ENCODE results near the gene WDR82. TPM values are rescaled to one million over a fixed set of nuclear protein-coding genes. Genes with fewer than 3 reads are reported as not detected.

Gene WDR82
- total and polyA plus RNA-seq, 2 of the 8 experiments (the other 6 are each of a cell fraction or from before 2014, with no cell fraction given), result 33.5 to 82.7 TPM

GRCh38 chr3:52228266-52228665, 50.2 kb downstream of the WDR82 start (continued):
- TF ChIP-seq, protein P1, sequence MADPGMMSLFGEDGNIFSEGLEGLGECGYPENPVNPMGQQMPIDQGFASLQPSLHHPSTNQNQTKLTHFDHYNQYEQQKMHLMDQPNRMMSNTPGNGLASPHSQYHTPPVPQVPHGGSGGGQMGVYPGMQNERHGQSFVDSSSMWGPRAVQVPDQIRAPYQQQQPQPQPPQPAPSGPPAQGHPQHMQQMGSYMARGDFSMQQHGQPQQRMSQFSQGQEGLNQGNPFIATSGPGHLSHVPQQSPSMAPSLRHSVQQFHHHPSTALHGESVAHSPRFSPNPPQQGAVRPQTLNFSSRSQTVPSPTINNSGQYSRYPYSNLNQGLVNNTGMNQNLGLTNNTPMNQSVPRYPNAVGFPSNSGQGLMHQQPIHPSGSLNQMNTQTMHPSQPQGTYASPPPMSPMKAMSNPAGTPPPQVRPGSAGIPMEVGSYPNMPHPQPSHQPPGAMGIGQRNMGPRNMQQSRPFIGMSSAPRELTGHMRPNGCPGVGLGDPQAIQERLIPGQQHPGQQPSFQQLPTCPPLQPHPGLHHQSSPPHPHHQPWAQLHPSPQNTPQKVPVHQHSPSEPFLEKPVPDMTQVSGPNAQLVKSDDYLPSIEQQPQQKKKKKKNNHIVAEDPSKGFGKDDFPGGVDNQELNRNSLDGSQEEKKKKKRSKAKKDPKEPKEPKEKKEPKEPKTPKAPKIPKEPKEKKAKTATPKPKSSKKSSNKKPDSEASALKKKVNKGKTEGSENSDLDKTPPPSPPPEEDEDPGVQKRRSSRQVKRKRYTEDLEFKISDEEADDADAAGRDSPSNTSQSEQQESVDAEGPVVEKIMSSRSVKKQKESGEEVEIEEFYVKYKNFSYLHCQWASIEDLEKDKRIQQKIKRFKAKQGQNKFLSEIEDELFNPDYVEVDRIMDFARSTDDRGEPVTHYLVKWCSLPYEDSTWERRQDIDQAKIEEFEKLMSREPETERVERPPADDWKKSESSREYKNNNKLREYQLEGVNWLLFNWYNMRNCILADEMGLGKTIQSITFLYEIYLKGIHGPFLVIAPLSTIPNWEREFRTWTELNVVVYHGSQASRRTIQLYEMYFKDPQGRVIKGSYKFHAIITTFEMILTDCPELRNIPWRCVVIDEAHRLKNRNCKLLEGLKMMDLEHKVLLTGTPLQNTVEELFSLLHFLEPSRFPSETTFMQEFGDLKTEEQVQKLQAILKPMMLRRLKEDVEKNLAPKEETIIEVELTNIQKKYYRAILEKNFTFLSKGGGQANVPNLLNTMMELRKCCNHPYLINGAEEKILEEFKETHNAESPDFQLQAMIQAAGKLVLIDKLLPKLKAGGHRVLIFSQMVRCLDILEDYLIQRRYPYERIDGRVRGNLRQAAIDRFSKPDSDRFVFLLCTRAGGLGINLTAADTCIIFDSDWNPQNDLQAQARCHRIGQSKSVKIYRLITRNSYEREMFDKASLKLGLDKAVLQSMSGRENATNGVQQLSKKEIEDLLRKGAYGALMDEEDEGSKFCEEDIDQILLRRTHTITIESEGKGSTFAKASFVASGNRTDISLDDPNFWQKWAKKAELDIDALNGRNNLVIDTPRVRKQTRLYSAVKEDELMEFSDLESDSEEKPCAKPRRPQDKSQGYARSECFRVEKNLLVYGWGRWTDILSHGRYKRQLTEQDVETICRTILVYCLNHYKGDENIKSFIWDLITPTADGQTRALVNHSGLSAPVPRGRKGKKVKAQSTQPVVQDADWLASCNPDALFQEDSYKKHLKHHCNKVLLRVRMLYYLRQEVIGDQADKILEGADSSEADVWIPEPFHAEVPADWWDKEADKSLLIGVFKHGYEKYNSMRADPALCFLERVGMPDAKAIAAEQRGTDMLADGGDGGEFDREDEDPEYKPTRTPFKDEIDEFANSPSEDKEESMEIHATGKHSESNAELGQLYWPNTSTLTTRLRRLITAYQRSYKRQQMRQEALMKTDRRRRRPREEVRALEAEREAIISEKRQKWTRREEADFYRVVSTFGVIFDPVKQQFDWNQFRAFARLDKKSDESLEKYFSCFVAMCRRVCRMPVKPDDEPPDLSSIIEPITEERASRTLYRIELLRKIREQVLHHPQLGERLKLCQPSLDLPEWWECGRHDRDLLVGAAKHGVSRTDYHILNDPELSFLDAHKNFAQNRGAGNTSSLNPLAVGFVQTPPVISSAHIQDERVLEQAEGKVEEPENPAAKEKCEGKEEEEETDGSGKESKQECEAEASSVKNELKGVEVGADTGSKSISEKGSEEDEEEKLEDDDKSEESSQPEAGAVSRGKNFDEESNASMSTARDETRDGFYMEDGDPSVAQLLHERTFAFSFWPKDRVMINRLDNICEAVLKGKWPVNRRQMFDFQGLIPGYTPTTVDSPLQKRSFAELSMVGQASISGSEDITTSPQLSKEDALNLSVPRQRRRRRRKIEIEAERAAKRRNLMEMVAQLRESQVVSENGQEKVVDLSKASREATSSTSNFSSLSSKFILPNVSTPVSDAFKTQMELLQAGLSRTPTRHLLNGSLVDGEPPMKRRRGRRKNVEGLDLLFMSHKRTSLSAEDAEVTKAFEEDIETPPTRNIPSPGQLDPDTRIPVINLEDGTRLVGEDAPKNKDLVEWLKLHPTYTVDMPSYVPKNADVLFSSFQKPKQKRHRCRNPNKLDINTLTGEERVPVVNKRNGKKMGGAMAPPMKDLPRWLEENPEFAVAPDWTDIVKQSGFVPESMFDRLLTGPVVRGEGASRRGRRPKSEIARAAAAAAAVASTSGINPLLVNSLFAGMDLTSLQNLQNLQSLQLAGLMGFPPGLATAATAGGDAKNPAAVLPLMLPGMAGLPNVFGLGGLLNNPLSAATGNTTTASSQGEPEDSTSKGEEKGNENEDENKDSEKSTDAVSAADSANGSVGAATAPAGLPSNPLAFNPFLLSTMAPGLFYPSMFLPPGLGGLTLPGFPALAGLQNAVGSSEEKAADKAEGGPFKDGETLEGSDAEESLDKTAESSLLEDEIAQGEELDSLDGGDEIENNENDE (IDR thresholded peaks at IDR 0.05; ENCODE audit: insufficient replicate concordance, low read length), result no peak
- no peak for TF ChIP-seq RFX5 (IDR thresholded peaks at IDR 0.05; ENCODE audit: borderline replicate concordance, low read depth, low read length)
- no peak for TF ChIP-seq EGR1 (IDR thresholded peaks at IDR 0.05; ENCODE audit: borderline replicate concordance, low read depth, low read length)
- TF ChIP-seq ASH2L (IDR thresholded peaks at IDR 0.05; ENCODE audit: low read length), result no peak
- no peak for TF ChIP-seq BACH1 (IDR thresholded peaks at IDR 0.05; ENCODE audit: low read length)
- no peak for TF ChIP-seq E2F6 (IDR thresholded peaks at IDR 0.05)
- no peak for TF ChIP-seq SP2 (IDR thresholded peaks at IDR 0.05; ENCODE audit: low read length)
- no peak for TF ChIP-seq EZH2 (IDR thresholded peaks at IDR 0.05; ENCODE audit: low read depth, low read length, severe bottlenecking)
- no peak for TF ChIP-seq MAFK (IDR thresholded peaks at IDR 0.05; ENCODE audit: low read depth, low read length)
- TF ChIP-seq POU5F1 (IDR thresholded peaks at IDR 0.05; ENCODE audit: low read depth, low read length), result no peak
